NCI-H2196 treated with DMSO at 0.1 percent for 48 hours (cell line): ENCODE measurements around the gene MCF2L2.
A peak's percentile ranks its signal among the peaks of the same experiment; 100 is the strongest.
"Not testable (repeated sequence)": the region's sequence is repeated elsewhere in the genome, so short reads cannot be mapped to it uniquely, and the experiment has no call there.

Experiments used
- DNase-seq: peaks from one replicate; lab custom pipeline; 2025; ENCODE audit not compliant: unreplicated experiment; lab: John Stamatoyannopoulos, UW

The MCF2L2 gene

GRCh38 chr3:183443395-183444385 is 15.3 kb upstream of the MCF2L2 start:
- no peak for DNase-seq

GRCh38 chr3:183442994-183443393 is 14.6 kb upstream of the MCF2L2 start:
- DNase-seq = no peak

GRCh38 chr3:183440521-183440920 is 12.1 kb upstream of the MCF2L2 start:
- not testable (repeated sequence) for DNase-seq

- DNase-seq = no peak
These were observed 11.1 kb upstream of the MCF2L2 start for GRCh38 chr3:183439515-183439914.

GRCh38 chr3:183438735-183439134 is 10.3 kb upstream of the MCF2L2 start:
- peak; percentile 44 for DNase-seq

GRCh38 chr3:183437666-183438564 is 9.5 kb upstream of the MCF2L2 start:
- no peak for DNase-seq

GRCh38 chr3:183437061-183437460 is 8.6 kb upstream of the MCF2L2 start:
- no peak for DNase-seq

- DNase-seq = no peak
These were observed 7.2 kb upstream of the MCF2L2 start for GRCh38 chr3:183435661-183436060.

- DNase-seq = no peak
These were observed 6.6 kb upstream of the MCF2L2 start for GRCh38 chr3:183434992-183435391.

GRCh38 chr3:183434503-183434902 is 6.1 kb upstream of the MCF2L2 start:
- no peak for DNase-seq

GRCh38 chr3:183430325-183430957 is 2.0 kb upstream of the MCF2L2 start:
- DNase-seq = no peak

GRCh38 chr3:183427876-183428446 is 458 bp downstream of the MCF2L2 start:
- no peak for DNase-seq

- no peak for DNase-seq
These were observed 1.1 kb downstream of the MCF2L2 start for GRCh38 chr3:183427196-183427875.

GRCh38 chr3:183418807-183419206 is 9.6 kb downstream of the MCF2L2 start:
- DNase-seq = not testable (repeated sequence)

GRCh38 chr3:183411216-183411922 is 17.1 kb downstream of the MCF2L2 start:
- DNase-seq = no peak

GRCh38 chr3:183410759-183411158 is 17.7 kb downstream of the MCF2L2 start:
- DNase-seq = no peak

GRCh38 chr3:183410280-183410679 is 18.1 kb downstream of the MCF2L2 start:
- DNase-seq = no peak

- no peak for DNase-seq
These were observed 19.2 kb downstream of the MCF2L2 start for GRCh38 chr3:183409219-183409618.

GRCh38 chr3:183401678-183402077 is 26.7 kb downstream of the MCF2L2 start:
- no peak for DNase-seq

GRCh38 chr3:183400352-183400751 is 28.1 kb downstream of the MCF2L2 start:
- DNase-seq = no peak
